ENCODE results near the gene KCNH2.

DNA sequence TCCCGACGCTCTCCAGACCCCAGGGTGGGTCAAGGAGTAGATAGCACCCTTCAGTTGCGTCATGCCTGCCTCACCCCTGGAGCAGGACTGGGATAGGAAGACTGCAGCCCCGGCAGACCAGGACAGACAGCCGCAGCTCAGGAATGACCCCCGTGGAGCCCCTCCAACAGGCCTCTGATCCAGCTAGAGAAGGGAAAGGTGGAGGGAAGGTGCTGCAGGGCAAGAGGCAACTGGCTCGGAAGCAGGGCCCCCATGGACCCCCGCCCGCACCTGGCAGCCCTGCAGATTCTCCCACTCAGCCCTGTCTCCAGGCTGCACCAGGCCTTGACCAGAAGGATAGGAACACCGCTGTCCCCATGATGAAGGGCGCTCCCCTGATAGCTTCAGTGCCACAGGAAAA lies 7.7 kb downstream of the KCNH2 start:
- TF ChIP-seq, protein P1, sequence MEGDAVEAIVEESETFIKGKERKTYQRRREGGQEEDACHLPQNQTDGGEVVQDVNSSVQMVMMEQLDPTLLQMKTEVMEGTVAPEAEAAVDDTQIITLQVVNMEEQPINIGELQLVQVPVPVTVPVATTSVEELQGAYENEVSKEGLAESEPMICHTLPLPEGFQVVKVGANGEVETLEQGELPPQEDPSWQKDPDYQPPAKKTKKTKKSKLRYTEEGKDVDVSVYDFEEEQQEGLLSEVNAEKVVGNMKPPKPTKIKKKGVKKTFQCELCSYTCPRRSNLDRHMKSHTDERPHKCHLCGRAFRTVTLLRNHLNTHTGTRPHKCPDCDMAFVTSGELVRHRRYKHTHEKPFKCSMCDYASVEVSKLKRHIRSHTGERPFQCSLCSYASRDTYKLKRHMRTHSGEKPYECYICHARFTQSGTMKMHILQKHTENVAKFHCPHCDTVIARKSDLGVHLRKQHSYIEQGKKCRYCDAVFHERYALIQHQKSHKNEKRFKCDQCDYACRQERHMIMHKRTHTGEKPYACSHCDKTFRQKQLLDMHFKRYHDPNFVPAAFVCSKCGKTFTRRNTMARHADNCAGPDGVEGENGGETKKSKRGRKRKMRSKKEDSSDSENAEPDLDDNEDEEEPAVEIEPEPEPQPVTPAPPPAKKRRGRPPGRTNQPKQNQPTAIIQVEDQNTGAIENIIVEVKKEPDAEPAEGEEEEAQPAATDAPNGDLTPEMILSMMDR (conservative IDR thresholded peaks at IDR 0.05; ENCODE audit: low read length) = no peak
- TF ChIP-seq EZH2phosphoT487 (IDR thresholded peaks at IDR 0.05; ENCODE audit: borderline replicate concordance, low read depth, low read length) = no peak
